GM10847 (cell line): ENCODE results near the gene DNAAF9.

Experiments used
- POLR2A ChIP-seq: IDR thresholded peaks from 2 replicates; pipeline ENCODE4 v1.6.1; 2011; ENCODE audit not compliant: insufficient read length; ENCODE audit errors: extremely low read depth

Gene DNAAF9

GRCh38 chr20:3392756-3393155, 14.7 kb downstream of the DNAAF9 start:
- TF ChIP-seq POLR2A, result no peak

GRCh38 chr20:3390759-3391425, 16.6 kb downstream of the DNAAF9 start:
- TF ChIP-seq POLR2A, result no peak

- no peak for TF ChIP-seq POLR2A
Observed at GRCh38 chr20:3383878-3384495, 23.5 kb downstream of the DNAAF9 start.

GRCh38 chr20:3382836-3383235, 24.6 kb downstream of the DNAAF9 start:
- no peak for TF ChIP-seq POLR2A

- TF ChIP-seq POLR2A, result no peak
Observed at GRCh38 chr20:3380228-3381070, 27.0 kb downstream of the DNAAF9 start.

GRCh38 chr20:3378138-3378537, 29.3 kb downstream of the DNAAF9 start:
- TF ChIP-seq POLR2A, result no peak

- no peak for TF ChIP-seq POLR2A
Observed at GRCh38 chr20:3377644-3378043, 29.8 kb downstream of the DNAAF9 start.

- TF ChIP-seq POLR2A, result no peak
Observed at GRCh38 chr20:3374296-3374695, 33.2 kb downstream of the DNAAF9 start.

GRCh38 chr20:3371754-3372153, 35.7 kb downstream of the DNAAF9 start:
- TF ChIP-seq POLR2A, result no peak

GRCh38 chr20:3367089-3367488, 40.4 kb downstream of the DNAAF9 start:
- TF ChIP-seq POLR2A, result no peak

- TF ChIP-seq POLR2A, result no peak
Observed at GRCh38 chr20:3364323-3365013, 43.0 kb downstream of the DNAAF9 start.

- TF ChIP-seq POLR2A, result no peak
Observed at GRCh38 chr20:3360752-3361151, 46.7 kb downstream of the DNAAF9 start.

GRCh38 chr20:3358676-3359340, 48.7 kb downstream of the DNAAF9 start:
- no peak for TF ChIP-seq POLR2A
